Medulla oblongata (tissue), 1 donor: ENCODE results near the gene CCDC61.

Experiments
- DNase-seq: peaks from one replicate; pipeline ENCODE4 v3.0.0-alpha.2; 2015; ENCODE audit errors: extremely low spot score

CCDC61 gene

DNA sequence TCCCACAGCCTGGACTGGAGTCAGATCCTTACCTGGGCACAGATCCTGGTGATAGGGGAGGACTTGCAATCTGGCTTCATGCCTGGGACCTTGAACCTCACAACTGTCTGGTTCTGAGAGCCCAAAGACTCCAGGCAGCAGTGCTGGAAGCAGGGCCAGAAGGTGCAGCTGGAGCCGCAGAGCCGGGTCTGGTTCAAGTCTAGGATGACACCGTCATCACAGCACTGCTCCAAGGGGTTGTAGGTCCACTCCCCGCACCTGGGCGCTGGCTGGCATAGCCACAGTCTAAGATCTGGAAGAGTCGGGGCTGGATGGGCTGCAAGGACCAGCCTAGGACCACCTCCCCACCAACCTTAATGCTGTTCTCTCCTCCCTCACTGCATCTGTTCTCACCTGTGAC, 44.9 kb downstream of the CCDC61 start:
- DNase-seq, result no peak

DNA sequence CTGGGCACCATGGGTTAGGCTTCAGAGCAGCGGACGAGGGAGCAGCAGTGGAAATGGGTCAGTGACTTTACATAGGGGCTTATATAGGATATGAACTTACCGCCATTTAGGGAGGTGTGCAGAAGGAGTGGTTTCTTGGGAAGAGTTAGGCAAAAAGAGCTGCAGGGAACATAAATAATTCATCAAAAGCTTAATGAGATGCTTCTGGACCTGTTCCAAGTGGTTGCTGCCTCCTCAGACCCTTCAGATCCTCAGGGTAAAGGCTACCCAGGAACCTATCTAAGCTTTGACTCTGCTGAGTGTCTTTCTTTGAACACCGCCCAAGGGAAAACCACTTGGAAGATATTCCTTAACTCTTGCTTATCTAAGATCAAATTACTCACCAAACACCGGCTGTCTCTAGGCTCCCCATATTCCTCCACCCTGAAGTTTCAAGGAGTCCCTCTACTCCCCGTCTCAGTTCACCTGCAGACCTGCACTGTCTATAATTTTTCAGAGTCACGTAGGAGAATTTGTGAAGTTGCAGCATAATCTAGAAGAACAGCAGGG, 45.8 kb downstream of the CCDC61 start, which contains the start of gene IGFL4:
Gene IGFL4 (minus strand): TSS at position 51 of the 549 bp plus-strand sequence. CDS start 40 bp downstream, at position 11.
- no peak for DNase-seq

DNA sequence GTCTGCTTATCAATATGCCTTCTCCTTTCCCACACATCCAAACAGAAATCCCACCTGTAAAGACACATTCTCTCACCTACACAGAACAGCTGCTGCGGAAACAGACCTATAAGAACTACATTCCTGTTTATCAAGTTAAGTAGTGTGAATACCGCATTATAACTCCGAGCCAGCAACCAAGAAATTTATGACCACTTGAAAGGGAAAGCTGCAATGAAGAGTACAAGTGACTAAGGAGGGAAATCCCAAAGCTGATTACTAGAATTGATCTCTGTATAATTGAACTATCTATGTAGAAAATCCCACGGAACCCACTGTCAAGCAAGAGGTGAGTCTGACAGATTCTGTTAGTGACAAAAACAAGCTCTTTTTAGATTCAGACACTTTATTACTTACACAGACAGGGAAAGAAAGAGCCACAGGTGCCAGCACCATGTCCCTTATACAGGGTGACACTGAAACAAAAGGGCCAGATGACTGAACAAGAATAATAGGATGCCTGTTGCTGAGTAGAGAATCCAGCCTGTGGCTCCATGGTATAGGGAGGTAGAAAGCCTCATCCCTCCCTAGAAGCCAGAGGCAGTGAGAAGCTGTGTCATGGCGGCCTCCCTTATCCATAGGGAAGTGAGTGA, 47.1 kb downstream of the CCDC61 start:
- no peak for DNase-seq

GRCh38 chr19:46043519-46043918, 48.3 kb downstream of the CCDC61 start:
- no peak for DNase-seq

DNA sequence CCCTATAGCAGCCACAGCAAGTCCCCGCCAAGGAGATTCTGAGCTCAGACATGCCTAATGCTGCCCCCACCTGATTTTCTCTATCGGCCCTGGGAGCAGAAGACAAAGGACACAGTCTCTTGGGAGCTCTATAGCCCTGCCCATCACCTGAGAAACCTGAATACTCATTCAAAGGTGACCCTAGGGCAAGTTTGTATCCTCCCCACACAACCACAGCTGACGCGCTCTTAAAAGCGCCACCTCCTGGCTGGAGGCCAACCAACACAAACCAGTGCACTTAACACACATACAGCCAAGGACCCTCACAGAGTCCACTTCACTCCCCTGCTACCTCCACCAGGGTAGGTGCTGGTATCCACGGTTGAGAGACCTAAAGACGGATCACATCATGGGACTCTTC, 54.3 kb downstream of the CCDC61 start:
- no peak for DNase-seq

DNA sequence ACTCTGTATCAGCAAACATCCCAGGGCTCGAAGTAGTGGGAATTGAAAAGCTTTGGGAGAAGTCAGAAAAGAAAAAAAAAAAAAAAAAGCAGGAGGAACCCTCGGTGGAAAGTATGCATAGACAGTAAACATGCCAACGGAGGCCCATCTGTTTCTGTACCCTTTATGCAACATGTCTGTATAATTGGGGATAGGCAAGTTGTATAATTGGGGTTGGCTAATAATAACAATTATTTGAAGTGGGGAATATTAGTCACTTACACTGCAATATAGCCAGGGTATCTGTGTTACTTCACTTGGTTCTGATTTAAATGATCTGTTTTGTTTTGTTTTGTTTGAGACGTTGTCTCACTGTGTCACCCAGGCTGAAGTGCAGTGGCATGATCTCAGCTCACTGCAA, 57.6 kb downstream of the CCDC61 start:
- no peak for DNase-seq

DNA sequence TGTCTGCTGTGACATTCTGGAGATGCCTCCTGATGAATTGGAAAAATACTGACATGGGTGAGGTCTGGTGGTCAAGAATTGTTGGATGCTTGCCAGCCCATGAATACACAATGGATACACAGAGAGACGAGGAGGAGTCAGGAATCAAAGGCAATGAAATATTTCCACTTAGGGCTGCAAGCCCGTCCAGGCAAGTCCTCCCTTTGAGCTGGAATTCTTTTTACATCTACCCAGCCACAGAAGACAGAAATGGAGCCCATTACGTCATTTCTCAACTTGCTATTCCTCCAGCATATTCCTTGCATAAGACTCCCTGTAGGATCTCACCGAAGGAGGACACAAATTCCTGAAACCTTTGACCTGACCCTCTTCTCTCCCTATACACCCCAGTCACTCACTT, 61.3 kb downstream of the CCDC61 start:
- no peak for DNase-seq

- DNase-seq, result no peak
Observed at GRCh38 chr19:46058778-46059177, 63.5 kb downstream of the CCDC61 start.

DNA sequence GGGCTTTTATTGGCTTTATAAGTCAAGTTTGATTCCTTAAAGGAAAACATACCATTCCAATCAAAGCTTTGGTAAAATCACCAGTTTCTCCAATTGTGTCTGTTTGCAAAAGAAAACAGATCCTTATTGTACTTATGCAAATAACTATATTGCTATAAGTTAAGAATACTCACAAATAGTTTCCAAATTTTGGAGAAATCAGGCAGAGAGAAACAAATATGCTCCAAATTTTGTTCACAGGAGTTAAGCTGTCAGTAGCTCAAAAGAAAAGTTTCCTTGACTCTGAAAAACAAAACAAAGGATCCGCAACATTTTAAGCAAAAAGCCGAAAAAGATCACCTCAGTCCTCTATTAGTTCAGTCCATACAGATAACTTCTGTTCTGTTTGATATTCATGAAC, 64.7 kb downstream of the CCDC61 start:
- no peak for DNase-seq

- no peak for DNase-seq
Observed at GRCh38 chr19:46063201-46063600, 67.9 kb downstream of the CCDC61 start.

GRCh38 chr19:46065486-46066071, 70.3 kb downstream of the CCDC61 start:
- no peak for DNase-seq

- DNase-seq, result no peak
Observed at GRCh38 chr19:46066471-46066870, 71.2 kb downstream of the CCDC61 start.

- DNase-seq, result no peak
Observed at GRCh38 chr19:46067691-46068090, 72.4 kb downstream of the CCDC61 start.
